Activated CD4-positive, alpha-beta memory T cell treated with anti-CD3 and anti-CD28 coated beads for 36 hours (primary cell): ENCODE data around the gene RYK. TPM values are rescaled to one million over a fixed set of nuclear protein-coding genes. Genes with fewer than 3 reads are reported as not detected.

Source experiments
- CTCF ChIA-PET: fragments of 350-600 bp; sonication (Branson Sonifier 250); formaldehyde crosslinking; loops from one replicate; lab custom pipeline; 2021; ENCODE audit warnings: antibody characterized with exemption, inconsistent platforms; lab: Charles Lee
- POLR2A ChIA-PET: fragments of 350-600 bp; sonication (Branson Sonifier 250); formaldehyde crosslinking; loops from one replicate; lab custom pipeline; 2021; ENCODE audit warnings: antibody characterized with exemption; lab: Charles Lee
- DNase-seq: peaks from one replicate; pipeline ENCODE4 v3.0.0-alpha.2; 2020
- H3K27ac Mint-ChIP-seq: one replicate; pipeline ENCODE4 v1.8.0; 2021; ENCODE audit warnings: mixed read lengths
- H3K27me3 Mint-ChIP-seq: one replicate; pipeline ENCODE4 v1.8.0; 2021; ENCODE audit warnings: mixed read lengths
- H3K36me3 Mint-ChIP-seq: one replicate; pipeline ENCODE4 v1.8.0; 2021; ENCODE audit warnings: mixed read lengths
- H3K4me1 Mint-ChIP-seq: one replicate; pipeline ENCODE4 v1.8.0; 2021; ENCODE audit warnings: low read depth, mixed read lengths
- H3K4me3 Mint-ChIP-seq: one replicate; pipeline ENCODE4 v1.8.0; 2021; ENCODE audit warnings: mild to moderate bottlenecking, mixed read lengths
- H3K9me3 Mint-ChIP-seq: one replicate; pipeline ENCODE4 v1.8.0; 2021; ENCODE audit warnings: mixed read lengths
- intact Hi-C: fragments of 100-400 bp; cut with micrococcal nuclease; formaldehyde crosslinking; loops from one replicate; pipeline ENCODE4 v1.15.1; 2023
- total RNA-seq, 2 experiments: library from RNA; stranded (reverse); gene quantifications; one replicate each; pipeline ENCODE4 v1.2.3, GENCODE V29; 2021

Gene RYK
- total RNA-seq = 10 to 100 TPM; 16.7 to 17.6 TPM

GRCh38 chr3:134250717-134251220 lies at the start of gene RYK:
TSS of gene RYK (minus strand) at chr3:134250859. CDS start at chr3:134250654, 205 bp downstream.
- ChIA-PET CTCF (interaction anchor here (0.9 to 2.9 kb wide), 3 partner anchors 12 to 44 kb away, joined by 3 to 10 read pairs (median 3); no protein-coding TSS in a partner anchor), POLR2A (interaction anchor here (1.4 to 1.6 kb wide), 2 partner anchors 13 to 235 kb away, joined by 4 to 7 read pairs; partner anchors contain the start of genes ANAPC13 and CEP63)
- Mint-ChIP-seq H3K27ac (peak within 1 kb of the TSS; percentile 85), H3K27me3 (peaks cover 5% of the 10 kb centered on the region), H3K36me3 (peaks cover 2% of the 10 kb centered on the region), H3K4me1 (peaks cover 56% of the 10 kb centered on the region), H3K4me3 (peak within 1 kb of the TSS; percentile 90), H3K9me3 (no peaks in the 10 kb centered on the region)
- intact Hi-C loops = loop anchor here (1.0 to 5.0 kb wide), 4 partner anchors 18 to 235 kb away; partner anchors contain the start of gene ANAPC13
- peak; percentile 82 for DNase-seq

- ChIA-PET POLR2A (no interaction called here), CTCF (interaction anchor here (1.0 to 11.6 kb wide), 5 partner anchors 9 to 177 kb away, joined by 3 to 176 read pairs (median 4); no protein-coding TSS in a partner anchor)
- H3K27me3 Mint-ChIP-seq = peaks cover 25% of the 10 kb centered on the region
- H3K9me3 Mint-ChIP-seq = peaks cover 4% of the 10 kb centered on the region
- H3K4me3 Mint-ChIP-seq = no peak overlapping the region
- intact Hi-C loops = loop anchor here (1.0 kb wide), 1 partner anchor 87 kb away; no protein-coding TSS in a partner anchor
- no peak for DNase-seq
- H3K27ac Mint-ChIP-seq = no peak overlapping the region
- H3K36me3 Mint-ChIP-seq = peaks cover 2% of the 10 kb centered on the region
- H3K4me1 Mint-ChIP-seq = no peaks in the 10 kb centered on the region
Observed at GRCh38 chr3:134299888-134300206, 49.2 kb upstream of the RYK start.

GRCh38 chr3:134299185-134299887 lies 48.7 kb upstream of the RYK start:
- H3K4me3 Mint-ChIP-seq = no peak overlapping the region
- peaks cover 4% of the 10 kb centered on the region for H3K9me3 Mint-ChIP-seq
- DNase-seq = no peak
- H3K27ac Mint-ChIP-seq = no peak overlapping the region
- peaks cover 21% of the 10 kb centered on the region for H3K27me3 Mint-ChIP-seq
- POLR2A ChIA-PET = no interaction called here
- H3K4me1 Mint-ChIP-seq = no peaks in the 10 kb centered on the region
- peaks cover 2% of the 10 kb centered on the region for H3K36me3 Mint-ChIP-seq
- intact Hi-C loops = loop anchor here (1.0 kb wide), 1 partner anchor 86 kb away; no protein-coding TSS in a partner anchor
- CTCF ChIA-PET = interaction anchor here (1.0 to 11.6 kb wide), 6 partner anchors 9 to 177 kb away, joined by 3 to 176 read pairs (median 4); no protein-coding TSS in a partner anchor

GRCh38 chr3:134298249-134298648 lies 47.6 kb upstream of the RYK start:
- CTCF ChIA-PET = interaction anchor here (0.5 to 11.6 kb wide), 4 partner anchors 10 to 1281 kb away, joined by 3 to 176 read pairs (median 4); no protein-coding TSS in a partner anchor
- peaks cover 2% of the 10 kb centered on the region for H3K36me3 Mint-ChIP-seq
- H3K4me1 Mint-ChIP-seq = no peaks in the 10 kb centered on the region
- intact Hi-C loops = no loop called here
- POLR2A ChIA-PET = no interaction called here
- H3K4me3 Mint-ChIP-seq = no peak overlapping the region
- no peak for DNase-seq
- H3K9me3 Mint-ChIP-seq = peaks cover 4% of the 10 kb centered on the region
- H3K27ac Mint-ChIP-seq = no peak overlapping the region
- H3K27me3 Mint-ChIP-seq = peaks cover 18% of the 10 kb centered on the region

GRCh38 chr3:134296616-134297015 lies 46.0 kb upstream of the RYK start:
- peaks cover 4% of the 10 kb centered on the region for H3K9me3 Mint-ChIP-seq
- no peak for DNase-seq
- intact Hi-C loops = no loop called here
- peaks cover 18% of the 10 kb centered on the region for H3K27me3 Mint-ChIP-seq
- H3K36me3 Mint-ChIP-seq = peaks cover 2% of the 10 kb centered on the region
- POLR2A ChIA-PET = no interaction called here
- no peak overlapping the region for H3K27ac Mint-ChIP-seq
- H3K4me1 Mint-ChIP-seq = no peaks in the 10 kb centered on the region
- CTCF ChIA-PET = no interaction called here
- H3K4me3 Mint-ChIP-seq = no peak overlapping the region

GRCh38 chr3:134295930-134296329 lies 45.3 kb upstream of the RYK start:
- H3K9me3 Mint-ChIP-seq = peaks cover 4% of the 10 kb centered on the region
- CTCF ChIA-PET = interaction anchor here (0.9 to 1.9 kb wide), 4 partner anchors 17 to 178 kb away, joined by 3 to 9 read pairs (median 3); no protein-coding TSS in a partner anchor

GRCh38 chr3:134294302-134295280 lies 43.9 kb upstream of the RYK start:
- ChIA-PET POLR2A (interaction anchor here (0.7 to 1.2 kb wide), 5 partner anchors 39 to 191 kb away, joined by 3 to 5 read pairs (median 4); partner anchors contain the start of genes ANAPC13 and CEP63), CTCF (interaction anchor here (1.0 to 1.9 kb wide), 7 partner anchors 13 to 179 kb away, joined by 3 to 9 read pairs (median 4); partner anchors contain the start of gene RYK)
- Mint-ChIP-seq H3K27ac (no peak overlapping the region), H3K27me3 (peaks cover 25% of the 10 kb centered on the region), H3K9me3 (peaks cover 4% of the 10 kb centered on the region), H3K4me1 (no peaks in the 10 kb centered on the region), H3K36me3 (peaks cover 2% of the 10 kb centered on the region), H3K4me3 (no peak overlapping the region)
- intact Hi-C loops = loop anchor here (1.0 to 5.0 kb wide), 6 partner anchors 40 to 852 kb away; partner anchors contain the start of genes CDV3 and CEP63
- DNase-seq = peak; percentile 85

More at GRCh38 chr3:134295930-134296329, 45.3 kb upstream of the RYK start:
- DNase-seq = no peak
- peaks cover 24% of the 10 kb centered on the region for H3K27me3 Mint-ChIP-seq
- no peak overlapping the region for H3K27ac Mint-ChIP-seq
- POLR2A ChIA-PET = no interaction called here
- intact Hi-C loops = loop anchor here (2.0 kb wide), 1 partner anchor 71 kb away; no protein-coding TSS in a partner anchor
- H3K4me3 Mint-ChIP-seq = no peak overlapping the region
- peaks cover 2% of the 10 kb centered on the region for H3K36me3 Mint-ChIP-seq
- no peaks in the 10 kb centered on the region for H3K4me1 Mint-ChIP-seq

GRCh38 chr3:134291319-134292254 lies 40.9 kb upstream of the RYK start:
- intact Hi-C loops = loop anchor here (5.0 kb wide), 1 partner anchor 849 kb away; no protein-coding TSS in a partner anchor
- Mint-ChIP-seq H3K9me3 (peaks cover 4% of the 10 kb centered on the region), H3K36me3 (peaks cover 4% of the 10 kb centered on the region), H3K4me3 (no peak overlapping the region), H3K27ac (no peak overlapping the region), H3K27me3 (peaks cover 26% of the 10 kb centered on the region), H3K4me1 (no peaks in the 10 kb centered on the region)
- ChIA-PET CTCF (no interaction called here), POLR2A (no interaction called here)
- DNase-seq = no peak

GRCh38 chr3:134287512-134287911 lies 36.9 kb upstream of the RYK start:
- CTCF ChIA-PET = no interaction called here
- H3K4me1 Mint-ChIP-seq = no peaks in the 10 kb centered on the region
- no peak overlapping the region for H3K27ac Mint-ChIP-seq
- H3K27me3 Mint-ChIP-seq = peaks cover 23% of the 10 kb centered on the region
- H3K9me3 Mint-ChIP-seq = no peaks in the 10 kb centered on the region
- peaks cover 2% of the 10 kb centered on the region for H3K36me3 Mint-ChIP-seq
- intact Hi-C loops = no loop called here
- H3K4me3 Mint-ChIP-seq = no peak overlapping the region
- DNase-seq = no peak
- POLR2A ChIA-PET = no interaction called here

GRCh38 chr3:134284438-134284837 lies 33.8 kb upstream of the RYK start:
- ChIA-PET CTCF (interaction anchor here (1.0 to 1.2 kb wide), 2 partner anchors 72 to 86 kb away, joined by 3 to 7 read pairs; no protein-coding TSS in a partner anchor), POLR2A (no interaction called here)
- peaks cover 2% of the 10 kb centered on the region for H3K36me3 Mint-ChIP-seq
- no peaks in the 10 kb centered on the region for H3K9me3 Mint-ChIP-seq
- intact Hi-C loops = no loop called here
- H3K4me3 Mint-ChIP-seq = no peak overlapping the region
- peaks cover 26% of the 10 kb centered on the region for H3K27me3 Mint-ChIP-seq
- H3K4me1 Mint-ChIP-seq = no peaks in the 10 kb centered on the region
- no peak overlapping the region for H3K27ac Mint-ChIP-seq
- DNase-seq = no peak
